Esophagus (tissue), 2 donors: ENCODE measurements around the gene RARS1. TPM values are rescaled to one million over a fixed set of nuclear protein-coding genes. Genes with fewer than 3 reads are reported as not detected.

Experiments used
- H3K27ac ChIP-seq, 2 donors: one replicate each; pipeline ENCODE4 v1.5.1; 2013; ENCODE audit warnings: low read depth in 2 of 2, mild to moderate bottlenecking in 2 of 2, inconsistent platforms in 1 of 2, low read length in 1 of 2, moderate library complexity in 1 of 2
- H3K27me3 ChIP-seq, 2 donors: one replicate each; pipeline ENCODE4 v1.6.1; 2013; ENCODE audit warnings: low read length in 2 of 2, control low read depth in 1 of 2, mild to moderate bottlenecking in 1 of 2; ENCODE audit not compliant: insufficient read depth in 2 of 2, control insufficient read depth in 1 of 2
- H3K36me3 ChIP-seq, 2 donors: one replicate each; pipeline ENCODE4 v1.6.1; 2013; ENCODE audit warnings: low read length in 1 of 2; ENCODE audit not compliant: control insufficient read depth in 2 of 2, insufficient read depth in 2 of 2
- H3K4me1 ChIP-seq, 2 donors: one replicate each; pipeline ENCODE4 v1.6.1; 2013; ENCODE audit warnings: low read length in 1 of 2; ENCODE audit not compliant: control insufficient read depth in 2 of 2, insufficient read depth in 2 of 2
- H3K4me3 ChIP-seq, 2 donors: one replicate each; pipeline ENCODE4 v1.5.1; 2013; ENCODE audit warnings: low read length in 2 of 2, mild to moderate bottlenecking in 2 of 2, low read depth in 1 of 2, moderate library complexity in 1 of 2
- H3K9me3 ChIP-seq, 2 donors: one replicate each; pipeline ENCODE4 v1.6.1; 2013; ENCODE audit warnings: mild to moderate bottlenecking in 2 of 2, low read depth in 1 of 2, low read length in 1 of 2, moderate library complexity in 1 of 2; ENCODE audit not compliant: control insufficient read depth in 2 of 2, insufficient read depth in 1 of 2
- WGBS, 2 donors: extraction: QIAGEN DNeasy Blood & Tissue Kit; methylation state at CpG; one replicate each; pipeline ENCODE4 v1.1.7; 2013; 5-methylcytosine and 5-hydroxymethylcytosine counted together
- polyA plus RNA-seq, 2 donors: library from polyadenylated mRNA; stranded (reverse); fragments of 200-250 nt; gene quantifications; one replicate each; pipeline ENCODE4 v1.2.3, GENCODE V29; 2013
- donor health status: healthy with polysubstance abuse.
- donor health status: Bipolar disorder and iron deficiency.

RARS1 gene
- polyA plus RNA-seq, 2 donors: 26.9 to 44.6 TPM

GRCh38 chr5:168537176-168537575 lies 50.9 kb downstream of the RARS1 start:
- no peaks in the 10 kb centered on the region for H3K27me3 ChIP-seq
- no peaks in the 10 kb centered on the region for H3K36me3 ChIP-seq
- WGBS, 2 donors: 60 to 65% methylated on average over 2 of the region's 2 CpGs
- no peak overlapping the region for H3K27ac ChIP-seq
- H3K4me1 ChIP-seq: no peaks in the 10 kb centered on the region
- no peaks in the 10 kb centered on the region for H3K9me3 ChIP-seq
- no peak overlapping the region for H3K4me3 ChIP-seq

GRCh38 chr5:168549554-168549953 lies 63.3 kb downstream of the RARS1 start:
- 96 to 99% methylated on average over 7 of the region's 7 CpGs for WGBS, 2 donors
- H3K9me3 ChIP-seq: no peaks in the 10 kb centered on the region
- H3K36me3 ChIP-seq: peaks cover 4 to 5% of the 10 kb centered on the region in 2 donors

DNA sequence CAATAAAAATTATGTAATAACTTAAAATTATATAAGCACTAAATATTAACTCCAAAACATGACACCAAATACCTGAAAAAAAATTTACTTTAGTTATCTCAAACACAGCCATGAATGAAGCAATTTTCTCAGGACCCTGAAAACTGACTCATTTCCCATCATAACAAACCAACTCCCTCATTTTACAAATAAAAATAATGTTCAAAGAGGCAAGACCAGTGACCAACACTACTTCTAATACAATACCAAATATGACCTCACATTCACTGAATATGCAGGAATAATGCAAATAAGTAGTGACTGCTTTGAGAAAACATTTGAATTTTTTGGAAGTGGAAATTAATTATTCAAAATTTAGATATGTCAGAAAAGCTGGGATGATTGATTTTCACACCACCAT lies 64.4 kb downstream of the RARS1 start:
- H3K27ac ChIP-seq: no peak overlapping the region
- H3K4me3 ChIP-seq: no peak overlapping the region
- no peaks in the 10 kb centered on the region for H3K4me1 ChIP-seq
- H3K9me3 ChIP-seq: no peaks in the 10 kb centered on the region
- no peaks in the 10 kb centered on the region for H3K27me3 ChIP-seq
- H3K36me3 ChIP-seq: peaks cover 4 to 5% of the 10 kb centered on the region in 2 donors

More at GRCh38 chr5:168549554-168549953, 63.3 kb downstream of the RARS1 start:
- H3K4me3 ChIP-seq: no peak overlapping the region
- H3K4me1 ChIP-seq: no peaks in the 10 kb centered on the region
- H3K27me3 ChIP-seq: no peaks in the 10 kb centered on the region
- H3K27ac ChIP-seq: no peak overlapping the region

DNA sequence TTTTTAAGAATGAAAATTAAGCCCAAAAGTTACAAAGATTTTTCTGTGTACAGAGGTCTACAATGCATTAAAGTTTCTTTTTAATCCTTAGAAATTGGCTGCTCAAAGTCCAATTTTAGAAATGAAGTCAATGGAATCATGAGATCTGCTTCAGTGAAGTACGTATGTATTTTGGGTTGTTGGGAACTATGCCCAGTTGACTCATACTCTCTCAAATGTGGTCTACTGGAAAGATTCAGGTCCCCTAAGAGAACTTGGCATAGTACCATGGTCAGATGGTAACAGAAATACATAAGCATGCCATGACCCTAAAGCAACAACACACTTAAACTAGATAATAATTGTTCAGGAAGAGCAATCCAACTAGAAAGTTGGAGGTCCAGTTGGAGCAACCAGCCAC lies 65.9 kb downstream of the RARS1 start:
- Histone ChIP-seq H3K9me3 (no peaks in the 10 kb centered on the region), H3K4me3 (no peak overlapping the region), H3K36me3 (peaks cover 4 to 5% of the 10 kb centered on the region in 2 donors), H3K27ac (no peak overlapping the region), H3K27me3 (no peaks in the 10 kb centered on the region), H3K4me1 (no peaks in the 10 kb centered on the region)
- 28 to 38% methylated on average over 1 of the region's 1 CpG for WGBS, 2 donors

DNA sequence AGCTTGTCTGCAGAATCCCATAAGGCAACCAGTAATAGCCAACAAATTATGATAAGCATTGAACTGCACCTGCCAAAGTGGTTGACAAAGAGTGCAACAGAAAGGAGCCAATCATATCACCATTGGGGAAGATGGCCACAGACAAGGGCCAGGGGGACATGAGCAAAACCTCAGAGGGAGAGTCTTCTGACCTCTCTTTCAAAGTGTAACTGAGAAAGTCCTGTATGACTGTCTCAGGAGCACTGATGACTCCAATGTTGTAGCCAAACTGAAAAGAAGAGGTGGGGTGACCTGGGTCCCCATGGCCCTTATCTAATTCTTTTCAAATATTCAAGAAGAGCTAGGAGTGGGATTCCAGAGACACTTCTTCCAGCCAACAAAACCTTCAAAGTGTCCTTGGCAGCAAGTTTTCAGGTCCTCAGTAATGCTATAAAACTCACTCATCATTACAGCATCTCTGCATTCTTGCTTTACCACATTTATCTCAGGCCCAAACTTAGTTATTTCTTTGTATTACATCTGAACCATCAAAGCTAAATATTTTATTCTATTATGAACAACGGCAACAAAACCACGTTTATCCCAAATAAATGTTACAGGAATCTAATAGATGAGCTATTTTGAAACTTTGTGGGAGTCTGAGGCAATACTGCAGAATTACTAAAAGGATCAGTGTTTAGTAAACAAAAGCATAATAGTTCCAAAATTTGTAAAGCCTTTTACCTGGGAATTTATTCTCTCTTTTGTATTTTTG lies 67.3 kb downstream of the RARS1 start:
- no peaks in the 10 kb centered on the region for H3K27me3 ChIP-seq
- no peak overlapping the region for H3K27ac ChIP-seq
- WGBS, 2 donors: 86 to 87% methylated on average over 2 of the region's 2 CpGs
- no peak overlapping the region for H3K4me3 ChIP-seq
- H3K9me3 ChIP-seq: no peaks in the 10 kb centered on the region
- H3K4me1 ChIP-seq: no peaks in the 10 kb centered on the region
- peaks cover 4 to 9% of the 10 kb centered on the region in 2 donors for H3K36me3 ChIP-seq

- H3K4me3 ChIP-seq: no peak overlapping the region
- no peaks in the 10 kb centered on the region for H3K9me3 ChIP-seq
- no peaks in the 10 kb centered on the region for H3K27me3 ChIP-seq
- WGBS, 2 donors: 95 to 99% methylated on average over 2 of the region's 2 CpGs
- H3K27ac ChIP-seq: no peak overlapping the region
- no peaks in the 10 kb centered on the region for H3K4me1 ChIP-seq
- H3K36me3 ChIP-seq: peaks cover 8 to 9% of the 10 kb centered on the region in 2 donors
Observed at GRCh38 chr5:168557389-168557788, 71.1 kb downstream of the RARS1 start.

GRCh38 chr5:168562279-168562678 lies 76.0 kb downstream of the RARS1 start:
- Histone ChIP-seq H3K27ac (no peak overlapping the region), H3K4me1 (no peaks in the 10 kb centered on the region), H3K36me3 (peaks cover 4% of the 10 kb centered on the region in 2 donors), H3K4me3 (no peak overlapping the region), H3K27me3 (no peaks in the 10 kb centered on the region), H3K9me3 (no peaks in the 10 kb centered on the region)
- 58 to 81% methylated on average over 2 of the region's 2 CpGs for WGBS, 2 donors

- no peak overlapping the region for H3K27ac ChIP-seq
- no peaks in the 10 kb centered on the region for H3K4me1 ChIP-seq
- 77 to 78% methylated on average over 1 of the region's 1 CpG for WGBS, 2 donors
- H3K36me3 ChIP-seq: peaks cover 0 to 4% of the 10 kb centered on the region in 2 donors
- H3K9me3 ChIP-seq: no peaks in the 10 kb centered on the region
- no peaks in the 10 kb centered on the region for H3K27me3 ChIP-seq
- H3K4me3 ChIP-seq: no peak overlapping the region
Observed at GRCh38 chr5:168563959-168564358, 77.7 kb downstream of the RARS1 start.

DNA sequence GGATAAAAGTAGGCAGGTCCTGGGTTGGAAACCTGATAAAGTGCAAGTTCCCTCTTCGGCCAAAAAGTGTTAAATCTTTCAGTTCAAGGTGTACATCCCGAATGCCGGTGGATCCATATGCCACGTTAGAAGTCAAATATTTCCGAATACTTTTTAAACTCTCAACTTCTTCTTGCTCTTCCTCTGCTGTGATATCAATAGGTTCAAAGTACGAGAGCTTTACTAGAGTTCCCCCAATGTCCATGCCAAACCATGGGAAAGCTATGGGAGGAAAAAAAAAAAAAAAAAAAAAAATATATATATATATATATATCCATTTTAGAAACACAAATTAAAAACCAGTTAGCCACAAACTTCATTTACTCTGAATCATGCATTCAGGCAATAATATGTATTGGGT lies 82.5 kb downstream of the RARS1 start:
- Histone ChIP-seq H3K27me3 (no peaks in the 10 kb centered on the region), H3K27ac (no peak overlapping the region), H3K4me1 (no peaks in the 10 kb centered on the region), H3K36me3 (no peaks in the 10 kb centered on the region), H3K9me3 (no peaks in the 10 kb centered on the region), H3K4me3 (no peak overlapping the region)
- 97 to 98% methylated on average over 6 of the region's 6 CpGs for WGBS, 2 donors
